ENCODE data around the gene MPDZ. TPM values are rescaled to one million over a fixed set of nuclear protein-coding genes. Genes with fewer than 3 reads are reported as not detected.

Gene MPDZ, protein sequence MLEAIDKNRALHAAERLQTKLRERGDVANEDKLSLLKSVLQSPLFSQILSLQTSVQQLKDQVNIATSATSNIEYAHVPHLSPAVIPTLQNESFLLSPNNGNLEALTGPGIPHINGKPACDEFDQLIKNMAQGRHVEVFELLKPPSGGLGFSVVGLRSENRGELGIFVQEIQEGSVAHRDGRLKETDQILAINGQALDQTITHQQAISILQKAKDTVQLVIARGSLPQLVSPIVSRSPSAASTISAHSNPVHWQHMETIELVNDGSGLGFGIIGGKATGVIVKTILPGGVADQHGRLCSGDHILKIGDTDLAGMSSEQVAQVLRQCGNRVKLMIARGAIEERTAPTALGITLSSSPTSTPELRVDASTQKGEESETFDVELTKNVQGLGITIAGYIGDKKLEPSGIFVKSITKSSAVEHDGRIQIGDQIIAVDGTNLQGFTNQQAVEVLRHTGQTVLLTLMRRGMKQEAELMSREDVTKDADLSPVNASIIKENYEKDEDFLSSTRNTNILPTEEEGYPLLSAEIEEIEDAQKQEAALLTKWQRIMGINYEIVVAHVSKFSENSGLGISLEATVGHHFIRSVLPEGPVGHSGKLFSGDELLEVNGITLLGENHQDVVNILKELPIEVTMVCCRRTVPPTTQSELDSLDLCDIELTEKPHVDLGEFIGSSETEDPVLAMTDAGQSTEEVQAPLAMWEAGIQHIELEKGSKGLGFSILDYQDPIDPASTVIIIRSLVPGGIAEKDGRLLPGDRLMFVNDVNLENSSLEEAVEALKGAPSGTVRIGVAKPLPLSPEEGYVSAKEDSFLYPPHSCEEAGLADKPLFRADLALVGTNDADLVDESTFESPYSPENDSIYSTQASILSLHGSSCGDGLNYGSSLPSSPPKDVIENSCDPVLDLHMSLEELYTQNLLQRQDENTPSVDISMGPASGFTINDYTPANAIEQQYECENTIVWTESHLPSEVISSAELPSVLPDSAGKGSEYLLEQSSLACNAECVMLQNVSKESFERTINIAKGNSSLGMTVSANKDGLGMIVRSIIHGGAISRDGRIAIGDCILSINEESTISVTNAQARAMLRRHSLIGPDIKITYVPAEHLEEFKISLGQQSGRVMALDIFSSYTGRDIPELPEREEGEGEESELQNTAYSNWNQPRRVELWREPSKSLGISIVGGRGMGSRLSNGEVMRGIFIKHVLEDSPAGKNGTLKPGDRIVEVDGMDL (N-terminal part only)
- polyA plus RNA-seq (ENCODE audit: insufficient read length in 3 of 3), result 10 to 100 TPM; 45.2 to 52.2 (median 47.7) TPM

DNA sequence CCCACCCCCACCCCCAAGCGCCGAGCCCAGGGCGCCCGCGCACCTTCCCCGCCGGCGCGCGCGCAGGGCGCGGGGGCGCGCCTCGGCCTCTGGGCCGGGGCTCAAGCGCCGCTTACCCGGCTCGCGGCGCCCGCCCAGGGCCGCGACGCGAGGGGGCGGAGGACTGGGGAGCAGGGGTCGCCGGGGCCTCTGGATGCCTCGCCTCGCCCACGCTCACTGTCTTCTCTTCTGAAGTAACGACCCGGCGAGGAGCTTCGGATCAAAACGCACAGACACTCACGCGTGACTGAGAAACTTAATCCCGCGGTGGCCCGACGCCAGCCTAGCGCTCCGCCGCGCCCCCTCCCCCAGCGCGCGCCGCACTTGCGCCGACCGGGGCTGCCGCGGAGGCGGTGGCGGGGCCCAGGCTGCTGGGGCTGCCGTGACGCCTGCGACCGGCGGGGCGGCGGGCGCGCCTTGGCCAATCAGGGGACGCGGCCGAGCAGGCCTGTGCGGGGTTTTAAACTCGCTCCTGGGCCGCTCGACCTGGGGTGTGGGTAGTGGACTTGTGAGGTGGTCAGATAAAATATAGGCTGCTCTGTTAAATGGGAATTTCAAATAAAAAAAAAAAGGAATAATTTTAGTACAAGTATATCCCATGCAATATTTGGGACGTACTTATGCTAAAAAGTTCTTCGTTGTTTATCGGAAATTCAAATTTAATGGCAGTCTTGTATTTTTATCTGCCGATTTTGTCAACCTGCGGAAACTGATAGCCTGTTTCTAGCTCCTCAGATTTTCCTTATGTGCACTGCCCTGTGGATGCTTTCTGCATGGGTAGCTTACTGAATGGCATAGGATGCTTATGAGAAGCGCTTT lies at the start of gene MPDZ:
Gene MPDZ, minus strand, starts transcription at position 409 of the 858 bp plus-strand sequence. CDS start 29,377 bp downstream, outside the sequence.
- DNase-seq (ENCODE audit: low read depth in 3 of 3, low spot score in 2 of 3), result peak; percentile 70 to 77 (median 71)

DNA sequence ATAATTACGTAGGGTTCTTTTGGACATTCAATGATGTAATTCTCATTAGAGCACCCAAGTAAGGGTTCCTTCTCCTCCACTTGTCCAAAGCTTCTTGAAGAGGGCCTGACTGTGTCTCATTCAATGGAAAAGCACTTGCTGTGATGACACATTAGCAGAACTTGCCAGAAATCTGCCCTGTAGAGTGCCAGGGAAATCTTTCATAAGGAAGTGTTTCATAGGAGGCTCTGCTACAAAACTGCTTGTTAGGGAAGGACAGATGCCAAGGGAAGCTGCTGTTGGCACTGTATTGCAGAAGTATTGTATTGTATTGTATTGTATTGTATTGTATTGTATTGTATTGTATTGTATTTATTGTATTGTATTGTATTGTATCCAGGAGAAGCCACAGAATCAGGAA lies 45.5 kb upstream of the MPDZ start:
- DNase-seq (ENCODE audit: low read depth in 3 of 3, low spot score in 2 of 3), result no peak

DNA sequence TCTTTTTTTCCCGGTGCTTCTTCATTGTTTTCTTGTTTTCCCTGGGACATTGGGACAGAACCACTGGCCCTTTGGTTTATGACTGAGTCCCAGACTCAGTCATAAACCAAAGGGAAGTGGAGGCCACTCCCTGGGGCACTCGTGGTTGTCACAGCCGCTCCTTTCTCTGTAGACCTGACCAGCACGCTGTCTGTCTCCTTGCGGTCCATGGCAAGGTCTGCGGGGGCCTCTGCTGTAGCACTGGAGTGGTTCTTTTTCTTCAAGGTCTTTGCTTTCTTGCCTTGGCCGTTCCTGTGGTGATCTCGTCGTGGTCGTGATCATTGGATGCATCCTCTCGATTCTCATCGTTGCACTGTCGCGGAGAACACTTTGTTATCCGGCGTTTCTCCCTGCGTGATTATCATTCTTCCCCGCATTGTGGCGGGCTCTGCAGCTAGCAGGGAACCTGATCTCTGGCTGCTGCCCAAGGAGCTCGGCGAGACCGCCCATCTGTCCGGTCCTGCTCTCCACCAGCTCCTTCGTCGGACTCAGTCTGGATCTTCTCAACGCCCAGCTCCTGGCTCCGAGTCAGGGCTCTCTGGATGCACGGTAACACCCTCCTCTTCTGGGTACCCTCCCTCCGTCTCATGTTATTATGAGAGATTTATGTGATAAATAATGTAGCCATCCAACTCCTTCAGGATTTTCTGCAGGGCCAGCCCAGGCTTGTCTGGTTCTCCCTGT lies 43.5 kb upstream of the MPDZ start:
- no peak for DNase-seq (ENCODE audit: low read depth in 3 of 3, low spot score in 2 of 3)

DNA sequence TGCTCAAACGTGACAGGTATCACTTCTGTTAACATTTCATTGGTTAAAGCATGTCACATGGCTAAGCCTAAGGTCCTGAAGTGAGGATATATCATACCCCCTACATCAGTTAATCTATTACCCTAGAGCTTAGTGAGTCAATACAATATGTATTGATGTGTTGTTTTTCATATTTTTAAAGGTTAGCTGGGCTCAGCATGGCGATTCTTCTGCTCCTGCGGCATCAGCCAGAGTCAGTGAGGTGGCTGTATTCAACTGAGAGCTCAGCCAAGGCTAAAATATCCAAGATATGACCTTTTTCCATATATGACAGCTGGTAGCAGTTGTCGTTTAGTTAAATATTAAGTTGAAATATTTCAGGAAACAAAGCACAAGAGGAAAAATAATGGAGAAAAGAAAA lies 38.5 kb upstream of the MPDZ start:
- DNase-seq (ENCODE audit: low read depth in 3 of 3, low spot score in 2 of 3), result no peak

DNA sequence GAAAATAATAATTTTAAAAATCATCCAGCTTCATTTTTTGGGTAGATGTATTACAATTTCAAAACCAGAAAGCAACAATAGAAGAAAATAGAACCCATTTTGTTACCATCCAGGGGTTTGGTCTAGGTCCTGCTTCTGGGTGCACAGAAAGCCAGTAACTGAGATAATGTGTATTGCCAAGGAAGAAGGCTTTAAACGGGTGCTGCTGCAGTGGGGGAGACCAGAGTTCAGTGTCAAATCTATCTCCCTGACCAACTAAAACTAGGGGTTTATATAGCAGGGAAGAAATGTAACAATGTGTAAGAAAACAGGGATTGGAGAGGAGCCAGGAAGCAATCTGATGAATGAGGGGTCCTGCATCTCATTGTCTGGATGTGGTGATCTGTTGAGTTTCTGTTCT lies 17.5 kb upstream of the MPDZ start:
- no peak for DNase-seq (ENCODE audit: low read depth in 3 of 3, low spot score in 2 of 3)

DNA sequence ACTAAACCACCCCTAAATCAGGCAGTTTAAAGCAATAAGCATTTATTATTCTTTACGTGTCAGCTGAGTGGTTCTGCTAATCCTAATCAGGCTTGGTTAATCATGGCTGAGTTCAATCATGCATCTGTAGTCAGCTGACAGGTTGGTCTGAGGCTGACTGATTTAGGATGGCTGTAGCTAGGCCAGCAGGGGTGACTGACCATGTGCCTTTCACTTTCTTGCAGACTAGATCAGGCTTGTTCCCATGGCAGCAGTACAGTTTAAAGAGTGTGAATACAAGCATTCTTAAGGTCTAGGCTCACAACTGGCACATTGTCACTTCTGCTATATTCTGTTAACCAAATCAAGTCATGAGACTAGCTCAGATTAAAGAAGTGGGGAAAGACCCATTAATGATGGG lies 16.1 kb upstream of the MPDZ start:
- no peak for DNase-seq (ENCODE audit: low read depth in 3 of 3, low spot score in 2 of 3)

DNA sequence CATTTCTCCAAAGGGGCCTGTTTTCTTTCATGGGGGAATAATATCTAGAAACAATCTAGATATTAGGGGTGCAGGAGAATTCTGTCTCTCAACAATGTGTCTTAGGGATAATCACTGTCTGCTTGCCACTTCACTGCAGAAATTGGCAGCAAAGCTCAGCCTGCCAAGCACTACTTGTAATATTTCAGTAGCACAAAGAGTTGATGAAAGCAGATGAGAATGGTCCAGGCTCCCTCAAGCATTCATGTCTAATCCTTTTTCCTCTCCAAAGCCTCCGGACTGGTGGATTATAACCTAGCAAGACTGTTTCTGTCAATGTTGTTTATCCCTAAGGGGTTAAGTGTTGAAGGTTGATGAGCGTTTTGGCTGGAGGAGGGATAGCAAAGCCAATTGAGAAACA lies 13.3 kb upstream of the MPDZ start:
- DNase-seq (ENCODE audit: low read depth in 3 of 3, low spot score in 2 of 3), result no peak

DNA sequence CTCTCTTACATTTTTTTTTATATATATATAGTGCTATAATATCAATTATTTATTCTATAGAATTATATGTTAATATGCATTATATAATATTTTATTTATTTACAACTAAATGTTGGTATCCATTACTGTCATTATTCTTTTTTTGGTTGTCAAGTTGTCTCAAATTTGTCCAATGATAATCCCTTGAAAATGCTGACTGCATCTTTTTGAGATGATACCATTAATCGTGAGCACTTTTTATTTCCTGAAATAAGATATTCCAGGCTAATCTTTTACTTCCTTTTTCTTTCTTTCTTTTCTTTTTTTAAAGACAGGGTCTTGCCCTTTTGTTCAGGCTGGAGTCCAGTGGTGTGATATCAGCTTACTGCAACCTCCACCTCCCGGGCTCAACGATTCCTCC lies 12.7 kb upstream of the MPDZ start:
- DNase-seq (ENCODE audit: low read depth in 3 of 3, low spot score in 2 of 3), result no peak

DNA sequence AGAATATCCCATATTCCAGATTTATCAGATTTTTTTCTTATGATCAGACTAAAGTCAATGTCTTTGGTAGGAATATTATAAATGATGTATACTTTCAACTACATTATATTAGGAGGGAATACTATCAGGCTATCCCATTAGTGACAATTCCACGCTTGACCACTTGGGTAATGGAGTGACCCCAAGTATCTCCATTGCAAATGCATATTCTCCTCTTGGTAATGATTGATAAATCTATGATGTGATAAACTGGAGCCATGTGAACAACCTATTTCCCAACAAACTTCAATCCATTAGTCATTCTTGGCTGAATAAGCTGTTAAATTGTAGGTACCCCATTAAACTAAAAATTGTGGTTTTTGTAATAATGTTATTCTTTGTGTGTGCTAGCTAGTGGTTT lies 12.2 kb upstream of the MPDZ start:
- no peak for DNase-seq (ENCODE audit: low read depth in 3 of 3, low spot score in 2 of 3)

DNA sequence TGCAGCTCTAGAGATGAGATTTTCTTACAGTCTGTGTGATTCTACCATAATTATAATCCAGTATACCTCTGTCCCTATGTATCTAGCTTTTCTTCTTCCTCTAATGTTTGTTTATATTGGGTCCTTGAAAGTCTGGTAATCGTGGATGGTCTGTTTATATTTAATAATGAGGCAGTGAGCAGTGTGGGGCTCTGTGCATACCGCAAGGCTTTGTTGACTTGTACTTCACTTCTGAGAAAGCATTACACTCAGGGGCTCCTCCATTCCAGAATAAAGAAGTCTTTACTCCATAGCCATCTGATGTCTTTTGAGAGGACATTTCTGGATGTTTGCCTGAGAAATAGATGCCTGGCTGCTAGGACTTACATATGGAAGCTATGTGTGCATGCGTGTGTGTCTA lies 4.5 kb upstream of the MPDZ start:
- DNase-seq (ENCODE audit: low read depth in 3 of 3, low spot score in 2 of 3), result no peak

DNA sequence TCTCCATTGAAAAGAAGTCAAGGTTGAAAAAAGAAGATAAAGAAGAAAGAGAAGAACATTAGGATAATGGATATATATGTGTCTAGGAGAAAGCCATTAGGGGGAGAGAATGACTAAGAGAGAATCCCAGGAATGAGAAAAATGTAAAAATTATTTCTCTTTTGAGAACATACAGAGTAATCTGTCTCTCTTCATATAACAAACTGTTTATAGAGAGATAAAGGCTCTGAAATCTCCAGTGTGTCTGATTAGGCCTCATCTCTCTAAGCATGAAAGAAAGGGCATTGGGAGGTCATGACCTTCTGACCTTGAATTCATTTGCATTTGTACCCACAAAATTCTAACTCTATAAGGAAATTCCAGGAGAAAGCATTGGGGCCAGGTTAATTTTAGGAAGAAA lies 3.5 kb upstream of the MPDZ start:
- no peak for DNase-seq (ENCODE audit: low read depth in 3 of 3, low spot score in 2 of 3)

DNA sequence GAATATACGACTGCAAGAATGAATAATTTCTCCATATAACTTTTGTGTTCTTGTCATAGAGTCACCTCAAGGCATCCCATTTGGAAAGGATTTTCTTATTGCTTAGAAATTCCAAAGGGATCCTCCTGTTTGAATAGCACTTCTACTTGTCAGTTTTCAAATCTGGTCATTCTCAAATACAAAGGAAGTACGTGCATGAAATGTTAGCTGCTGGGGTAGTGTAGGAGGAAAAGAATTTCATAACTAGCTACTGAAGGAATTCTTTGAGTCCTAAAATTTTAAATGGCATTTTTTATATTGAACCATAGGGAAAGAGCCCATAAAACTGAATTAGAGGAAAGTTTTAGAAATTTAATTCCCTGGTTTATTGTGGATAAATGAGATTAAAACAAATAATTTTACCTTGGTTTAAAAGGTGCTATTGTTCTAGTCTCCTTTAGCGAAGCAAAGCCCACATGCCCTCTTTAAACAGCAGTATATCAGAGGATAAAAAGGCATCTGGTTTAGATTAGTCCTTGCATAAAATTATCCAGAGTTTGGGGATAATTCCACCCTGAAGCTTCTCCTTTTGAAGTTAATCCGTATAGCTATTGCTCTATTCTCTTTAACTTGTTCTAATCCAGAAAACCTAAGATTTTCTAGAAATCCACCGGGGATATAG lies 2.0 kb upstream of the MPDZ start:
- DNase-seq (ENCODE audit: low read depth in 3 of 3, low spot score in 2 of 3), result no peak

DNA sequence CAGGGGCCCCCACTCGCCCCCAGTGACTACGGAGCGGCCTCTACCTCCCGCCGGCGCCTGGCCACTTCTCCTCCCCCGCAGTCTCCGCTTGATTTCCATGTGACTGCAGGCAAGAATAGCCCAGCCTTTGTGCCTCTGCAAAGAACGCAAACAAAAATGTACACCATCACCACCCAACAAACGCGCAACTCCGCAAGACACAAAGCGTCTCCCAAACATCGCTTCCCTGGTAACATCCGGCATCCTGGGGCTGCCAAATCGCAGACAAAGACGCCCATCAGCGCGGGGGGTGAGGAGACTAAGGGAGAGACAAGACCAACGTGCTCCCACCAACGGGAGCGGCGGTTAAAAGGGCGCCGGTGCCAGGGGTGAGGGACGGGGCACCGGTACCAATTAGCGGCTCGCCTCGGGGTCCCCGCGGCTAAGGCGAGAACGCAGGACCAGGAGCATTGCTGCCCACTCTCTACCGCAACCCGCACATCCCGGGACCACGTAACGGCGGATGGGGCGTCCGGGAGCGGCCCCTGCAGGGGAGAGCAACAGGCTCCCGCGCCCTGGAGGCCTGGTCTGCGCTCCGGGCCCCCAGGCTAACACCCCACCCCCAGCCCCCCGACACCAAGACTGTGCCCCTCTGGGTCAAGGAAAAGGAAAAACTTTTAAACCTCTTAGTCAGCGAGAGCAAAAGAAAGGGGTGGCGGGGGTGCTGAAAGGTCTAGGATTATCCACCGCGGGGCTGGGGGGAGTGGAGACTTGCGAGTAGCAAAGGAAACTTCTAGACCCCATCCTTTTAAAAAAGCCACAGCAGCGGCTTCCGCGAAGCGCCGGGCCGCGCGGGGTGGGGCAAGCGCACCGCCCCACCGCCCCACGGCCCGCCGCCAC lies 885 bp downstream of the MPDZ start:
- peak; percentile 44 to 57 (median 51) for DNase-seq (ENCODE audit: low read depth in 3 of 3, low spot score in 2 of 3)

DNA sequence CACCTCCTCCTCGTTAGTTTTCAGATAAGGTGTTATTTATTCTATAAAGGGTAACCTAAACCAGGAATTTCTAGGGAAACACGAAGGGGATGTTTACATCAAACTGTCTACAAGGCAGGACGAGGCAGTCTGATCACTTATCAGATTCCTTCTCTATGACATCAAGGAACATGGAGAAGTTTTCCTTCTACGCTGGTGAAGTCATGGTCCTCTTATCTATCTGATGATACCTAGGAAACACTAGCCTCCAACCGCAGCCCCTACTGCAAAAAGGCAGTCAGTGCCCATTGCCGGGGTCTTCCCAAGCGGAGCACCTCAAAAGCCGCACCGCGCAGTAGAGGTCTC lies 1.5 kb downstream of the MPDZ start:
- DNase-seq (ENCODE audit: low read depth in 3 of 3, low spot score in 2 of 3), result no peak

DNA sequence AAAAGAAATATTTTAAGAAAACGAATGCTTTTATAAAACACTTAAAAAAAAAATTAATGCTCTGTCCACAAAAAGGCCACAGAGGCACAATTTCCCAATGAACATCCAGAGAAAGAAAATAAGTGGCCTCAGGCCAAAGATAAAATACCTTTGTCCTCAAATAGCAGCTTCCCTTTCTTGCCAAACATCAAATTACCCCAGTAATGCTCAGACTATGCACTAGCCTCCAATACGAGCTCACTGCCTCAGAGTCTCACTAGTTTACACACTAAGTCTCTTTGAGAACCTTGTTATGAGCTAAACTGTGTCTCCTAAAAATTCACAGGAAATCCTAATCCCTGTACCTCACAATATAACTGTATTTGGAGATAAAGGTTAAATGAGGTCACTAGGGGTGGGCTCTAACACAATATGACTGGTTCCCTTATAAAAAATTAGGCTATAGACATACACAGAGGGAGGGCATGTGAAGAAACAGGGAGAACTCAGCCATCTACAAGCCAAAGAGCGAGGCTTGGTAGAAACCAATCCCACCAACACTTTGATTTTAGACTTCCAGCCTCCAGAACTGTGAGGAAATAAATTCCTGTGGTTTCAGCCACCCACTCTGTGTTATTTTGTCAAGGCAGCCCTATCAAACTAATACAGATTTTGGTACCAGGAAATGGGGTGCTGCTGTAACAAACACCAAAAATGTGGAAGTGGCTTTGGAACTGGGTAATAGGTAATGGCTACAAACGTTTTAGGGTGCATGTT lies 4.4 kb downstream of the MPDZ start:
- DNase-seq (ENCODE audit: low read depth in 3 of 3, low spot score in 2 of 3), result no peak

DNA sequence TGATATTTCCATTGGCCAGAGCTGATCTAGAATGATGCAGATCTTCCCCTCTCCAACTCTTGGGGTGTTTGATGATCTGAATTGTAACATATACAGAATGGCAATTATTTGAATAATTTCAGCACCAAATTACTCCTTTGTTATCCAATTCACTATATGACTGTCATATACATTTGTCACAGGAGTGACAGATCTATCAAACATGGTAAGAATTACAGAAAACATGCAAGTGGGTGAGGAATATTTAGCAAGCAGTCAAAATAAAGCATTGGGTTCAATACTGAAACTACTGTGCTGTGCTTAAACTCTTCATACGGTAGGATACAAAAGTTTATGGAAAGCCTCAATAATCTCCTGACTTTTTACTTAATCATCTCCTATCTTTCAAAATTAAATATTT lies 8.8 kb downstream of the MPDZ start:
- DNase-seq (ENCODE audit: low read depth in 3 of 3, low spot score in 2 of 3), result no peak

Measured in right renal cortex interstitium (tissue), 3 donors.